Gastroesophageal sphincter (tissue), 4 donors: ENCODE data around the gene PARD3. TPM values are rescaled to one million over a fixed set of nuclear protein-coding genes. Genes with fewer than 3 reads are reported as not detected.
"Not testable (repeated sequence)": the region's sequence is repeated elsewhere in the genome, so short reads cannot be mapped to it uniquely, and the experiment has no call there.

Source experiments
- ATAC-seq: fragments of 150-250 bp; one replicate; pipeline ENCODE4 v1.9.1; 2016; ENCODE audit warnings: mild to moderate bottlenecking, moderate library complexity
- H3K27ac ChIP-seq, 4 donors: fragments of 200-600 bp; sonication (generic) in 3 of 4; 1 replicate in 3 of 4; 2 replicates in 1 of 4; pipeline ENCODE4 v1.5.1; 2016 to 2019
- H3K27me3 ChIP-seq: fragments of 200-600 bp; sonication (generic); one replicate; pipeline ENCODE4 v1.5.1; 2019
- H3K36me3 ChIP-seq, 2 donors: fragments of 200-600 bp; sonication (generic); one replicate each; pipeline ENCODE4 v1.5.1; 2019; ENCODE audit warnings: control low read depth in 1 of 2
- H3K4me1 ChIP-seq, 3 donors: fragments of 200-600 bp; sonication (generic); 1 replicate in 2 of 3; 2 replicates in 1 of 3; pipeline ENCODE4 v1.5.1; 2016 to 2019; ENCODE audit warnings: control low read depth in 2 of 3
- H3K4me3 ChIP-seq, 2 donors: fragments of 200-600 bp; sonication (generic); one replicate each; pipeline ENCODE4 v1.5.1; 2019; ENCODE audit warnings: mild to moderate bottlenecking in 1 of 2, moderate library complexity in 1 of 2
- H3K9me3 ChIP-seq, 3 donors: fragments of 200-600 bp; sonication (generic); one replicate each; pipeline ENCODE4 v1.5.1; 2017 to 2019; ENCODE audit warnings: control low read depth in 2 of 3
- CTCF ChIP-seq, 4 experiments: fragments of 200-600 bp in 2 of 4; fragments of 450-650 bp in 2 of 4; sonication (generic) in 1 of 4; IDR thresholded peaks; one replicate each; pipeline ENCODE4 v1.5.1; 2017 to 2019; ENCODE audit warnings: antibody characterized with exemption in 4 of 4, mild to moderate bottlenecking in 2 of 4, moderate library complexity in 2 of 4
- EP300 ChIP-seq: sonication (generic); formaldehyde crosslinking; IDR thresholded peaks from one replicate; pipeline ENCODE4 v1.6.1; 2017; ENCODE audit warnings: antibody characterized with exemption, mild to moderate bottlenecking
- POLR2A ChIP-seq, 2 donors: fragments of 450-650 bp; IDR thresholded peaks; one replicate each; pipeline ENCODE4 v1.6.1; 2017; ENCODE audit warnings: antibody characterized with exemption in 2 of 2, mild to moderate bottlenecking in 2 of 2, moderate library complexity in 1 of 2
- POLR2AphosphoS5 ChIP-seq: sonication (generic); formaldehyde crosslinking; IDR thresholded peaks from one replicate; pipeline ENCODE4 v1.6.1; 2017; ENCODE audit warnings: antibody characterized with exemption
- whole genome bisulfite sequencing, 2 donors: methylation state at CpG; one replicate each; pipeline ENCODE4 v1.1.5; 2018; ENCODE audit warnings: low coverage in 1 of 2; 5-methylcytosine and 5-hydroxymethylcytosine counted together
- total RNA-seq, 4 donors: library from RNA; depleted of rRNA; stranded (reverse); fragments of >200 nt; gene quantifications; one replicate each; pipeline ENCODE4 v1.1.0, GENCODE V29; 2016

Gene PARD3
- total RNA-seq, 4 donors from 2014 or later, result 101 to 127 (median 115) TPM

- Histone ChIP-seq H3K4me3 (no peak overlapping the region), H3K27me3 (no peaks in the 10 kb centered on the region), H3K36me3 (no peaks in the 10 kb centered on the region), H3K9me3 (no peaks in the 10 kb centered on the region), H3K27ac (no peak overlapping the region), H3K4me1 (peaks cover 2 to 75% (median 20%) of the 10 kb centered on the region in 3 donors)
- TF ChIP-seq CTCF (IDR thresholded peaks at IDR 0.05) (no peak), EP300 (no peak), POLR2AphosphoS5 (no peak), POLR2A (IDR thresholded peaks at IDR 0.05) (no peak)
- no peak for ATAC-seq
- 75 to 82% methylated on average over 1 of the region's 1 CpG for WGBS, 2 donors
Observed at GRCh38 chr10:34796133-34796532, 19.0 kb downstream of the PARD3 start.

DNA sequence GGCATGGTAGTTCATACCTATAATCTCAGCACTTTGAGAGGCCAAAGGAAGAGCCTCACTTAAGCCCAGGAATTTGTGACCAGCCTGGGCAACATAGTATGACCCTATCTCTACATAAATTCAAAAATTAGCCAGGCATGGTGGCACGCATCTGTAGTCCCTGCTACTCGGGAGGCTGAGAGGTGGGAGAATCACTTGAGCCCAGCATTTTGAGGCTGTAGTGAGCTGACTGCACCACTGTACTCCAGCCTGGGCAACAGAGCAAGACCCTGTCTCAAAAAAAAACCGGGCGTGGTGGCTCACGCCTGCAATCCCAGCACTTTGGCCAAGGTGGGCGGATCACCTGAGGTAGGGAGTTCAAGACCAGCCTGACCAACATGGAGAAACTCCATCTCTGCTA lies 19.8 kb downstream of the PARD3 start:
- no peak for TF ChIP-seq CTCF (IDR thresholded peaks at IDR 0.05)
- no peaks in the 10 kb centered on the region for H3K36me3 ChIP-seq
- no peak overlapping the region for H3K4me3 ChIP-seq
- peaks cover 0 to 75% (median 21%) of the 10 kb centered on the region in 3 donors for H3K4me1 ChIP-seq
- no peak overlapping the region for H3K27ac ChIP-seq
- no peaks in the 10 kb centered on the region for H3K27me3 ChIP-seq
- ATAC-seq, result no peak
- 80 to 97% methylated on average over 1 to 4 of the region's 6 CpGs for WGBS, 2 donors
- H3K9me3 ChIP-seq, result no peaks in the 10 kb centered on the region

DNA sequence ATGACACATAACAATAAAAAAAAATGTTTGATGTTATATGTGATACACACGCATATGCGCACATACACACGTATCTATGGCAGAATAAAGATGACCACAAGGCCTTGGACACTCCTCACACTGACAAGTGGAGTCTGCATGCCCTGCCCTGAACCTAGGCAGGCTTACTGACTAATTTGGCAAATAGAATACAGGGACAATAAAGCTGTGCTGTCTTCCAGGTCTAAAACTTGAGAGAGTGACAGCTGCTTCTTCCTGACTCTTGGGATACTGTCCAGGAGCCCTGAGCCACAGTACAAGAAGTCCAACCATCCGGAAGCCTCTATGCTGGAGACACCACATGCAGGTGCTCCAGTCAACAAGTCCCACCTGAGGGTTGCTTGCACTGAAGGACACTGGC lies 20.3 kb downstream of the PARD3 start:
- 86 to 100% methylated on average over 4 of the region's 4 CpGs for WGBS, 2 donors
- H3K4me1 ChIP-seq, result peaks cover 3 to 75% (median 22%) of the 10 kb centered on the region in 3 donors
- no peak for ATAC-seq

DNA sequence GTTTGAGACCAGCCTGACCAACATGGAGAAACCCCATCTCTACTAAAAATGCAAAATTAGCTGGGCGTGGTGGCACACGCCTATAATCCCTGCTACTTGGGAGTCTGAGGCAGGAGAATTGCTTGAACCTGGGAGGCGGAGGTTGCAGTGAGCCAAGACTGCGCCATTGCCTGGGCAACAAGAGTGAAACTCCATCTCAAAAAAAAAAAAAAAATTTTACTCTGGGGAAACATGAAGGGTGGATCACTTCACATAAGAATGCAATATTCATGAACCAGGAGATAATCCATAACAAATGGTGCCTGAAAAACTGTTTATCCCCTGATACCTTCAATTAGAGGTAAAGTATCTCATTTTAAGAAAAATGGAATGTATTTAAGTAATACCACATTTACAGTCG lies 21.5 kb downstream of the PARD3 start:
- not testable (repeated sequence) for H3K27me3 ChIP-seq, H3K27ac ChIP-seq, H3K9me3 ChIP-seq, H3K36me3 ChIP-seq, ATAC-seq, H3K4me3 ChIP-seq
- WGBS, 2 donors, result 89 to 92% methylated on average over 3 to 5 of the region's 5 CpGs
- peaks cover 3 to 72% (median 23%) of the 10 kb centered on the region in 3 donors for H3K4me1 ChIP-seq

More for the DNA sequence above, 20.3 kb downstream of the PARD3 start:
- Histone ChIP-seq H3K9me3 (no peaks in the 10 kb centered on the region), H3K27me3 (no peaks in the 10 kb centered on the region), H3K27ac (no peak overlapping the region), H3K4me3 (no peak overlapping the region), H3K36me3 (no peaks in the 10 kb centered on the region)
- TF ChIP-seq CTCF (IDR thresholded peaks at IDR 0.05), result no peak

DNA sequence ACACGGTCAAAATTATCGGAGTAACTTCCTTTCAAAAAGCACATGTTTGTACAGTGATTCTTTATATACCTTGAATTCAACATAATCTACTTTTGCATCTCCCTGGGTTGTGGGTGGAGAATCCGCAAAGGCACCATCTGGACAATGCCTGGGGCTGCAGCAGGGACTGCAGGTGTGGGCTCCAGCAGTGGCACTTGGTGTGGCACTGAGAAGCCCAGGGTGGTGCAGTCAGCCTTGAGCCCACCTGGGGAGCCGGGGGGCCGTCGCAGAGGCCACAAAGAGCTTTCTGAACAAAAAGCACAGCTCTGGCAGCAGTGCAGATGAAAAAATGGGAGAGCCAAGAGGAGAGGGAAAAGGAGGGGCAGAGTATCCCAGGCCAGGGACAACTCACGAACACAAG lies 22.2 kb downstream of the PARD3 start:
- H3K4me3 ChIP-seq, result no peak overlapping the region
- no peaks in the 10 kb centered on the region for H3K27me3 ChIP-seq
- TF ChIP-seq CTCF (IDR thresholded peaks at IDR 0.05), result no peak
- no peak for TF ChIP-seq POLR2A (IDR thresholded peaks at IDR 0.05)
- no peak for TF ChIP-seq POLR2AphosphoS5
- no peak for TF ChIP-seq EP300
- H3K27ac ChIP-seq, result no peak overlapping the region
- WGBS, 2 donors, result 59 to 72% methylated on average over 3 to 5 of the region's 7 CpGs
- ATAC-seq, result no peak
- peaks cover 3 to 65% (median 23%) of the 10 kb centered on the region in 3 donors for H3K4me1 ChIP-seq
- no peaks in the 10 kb centered on the region for H3K36me3 ChIP-seq
- H3K9me3 ChIP-seq, result no peaks in the 10 kb centered on the region

GRCh38 chr10:34791947-34792346 lies 23.1 kb downstream of the PARD3 start:
- Histone ChIP-seq H3K27me3 (no peaks in the 10 kb centered on the region), H3K36me3 (no peaks in the 10 kb centered on the region), H3K27ac (no peak overlapping the region), H3K4me3 (no peak overlapping the region), H3K4me1 (peaks cover 3 to 65% (median 23%) of the 10 kb centered on the region in 3 donors), H3K9me3 (no peaks in the 10 kb centered on the region)
- WGBS, 2 donors, result 96 to 98% methylated on average over 8 to 15 of the region's 23 CpGs
- ATAC-seq, result no peak
- TF ChIP-seq EP300, result no peak
